ENCODE results near the gene BRWD1. TPM values are rescaled to one million over a fixed set of nuclear protein-coding genes. Genes with fewer than 3 reads are reported as not detected.
"Not testable (repeated sequence)": the region's sequence is repeated elsewhere in the genome, so short reads cannot be mapped to it uniquely, and the experiment has no call there.

Gene BRWD1
- total RNA-seq, 1 donor, result 54.0 TPM

DNA sequence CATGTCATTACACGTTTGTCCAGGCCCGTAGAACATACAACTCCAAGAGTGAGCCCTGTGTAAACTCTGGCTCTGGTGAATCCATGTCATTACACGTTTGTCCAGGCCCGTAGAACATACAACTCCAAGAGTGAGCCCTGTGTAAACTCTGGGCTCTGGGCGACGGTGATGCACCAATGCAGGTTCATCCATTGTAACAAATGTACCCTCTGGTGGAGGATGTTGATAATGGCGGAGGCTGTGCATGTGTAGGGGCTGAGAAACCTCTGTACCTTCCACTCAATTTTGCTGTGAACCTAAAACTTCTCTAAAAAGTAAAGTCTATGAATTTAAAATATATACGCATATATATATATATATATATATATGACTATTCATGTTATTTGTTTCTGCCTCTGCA, 177.3 kb downstream of the BRWD1 start:
- DNase-seq (ENCODE audit: low read depth), result peak; percentile 40
- TF ChIP-seq, protein P1, sequence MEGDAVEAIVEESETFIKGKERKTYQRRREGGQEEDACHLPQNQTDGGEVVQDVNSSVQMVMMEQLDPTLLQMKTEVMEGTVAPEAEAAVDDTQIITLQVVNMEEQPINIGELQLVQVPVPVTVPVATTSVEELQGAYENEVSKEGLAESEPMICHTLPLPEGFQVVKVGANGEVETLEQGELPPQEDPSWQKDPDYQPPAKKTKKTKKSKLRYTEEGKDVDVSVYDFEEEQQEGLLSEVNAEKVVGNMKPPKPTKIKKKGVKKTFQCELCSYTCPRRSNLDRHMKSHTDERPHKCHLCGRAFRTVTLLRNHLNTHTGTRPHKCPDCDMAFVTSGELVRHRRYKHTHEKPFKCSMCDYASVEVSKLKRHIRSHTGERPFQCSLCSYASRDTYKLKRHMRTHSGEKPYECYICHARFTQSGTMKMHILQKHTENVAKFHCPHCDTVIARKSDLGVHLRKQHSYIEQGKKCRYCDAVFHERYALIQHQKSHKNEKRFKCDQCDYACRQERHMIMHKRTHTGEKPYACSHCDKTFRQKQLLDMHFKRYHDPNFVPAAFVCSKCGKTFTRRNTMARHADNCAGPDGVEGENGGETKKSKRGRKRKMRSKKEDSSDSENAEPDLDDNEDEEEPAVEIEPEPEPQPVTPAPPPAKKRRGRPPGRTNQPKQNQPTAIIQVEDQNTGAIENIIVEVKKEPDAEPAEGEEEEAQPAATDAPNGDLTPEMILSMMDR (IDR thresholded peaks at IDR 0.05; ENCODE audit: insufficient read depth, low read length), result peak; percentile 41
- H3K4me3 ChIP-seq (ENCODE audit: low read depth, low read length), result not testable (repeated sequence)

DNA sequence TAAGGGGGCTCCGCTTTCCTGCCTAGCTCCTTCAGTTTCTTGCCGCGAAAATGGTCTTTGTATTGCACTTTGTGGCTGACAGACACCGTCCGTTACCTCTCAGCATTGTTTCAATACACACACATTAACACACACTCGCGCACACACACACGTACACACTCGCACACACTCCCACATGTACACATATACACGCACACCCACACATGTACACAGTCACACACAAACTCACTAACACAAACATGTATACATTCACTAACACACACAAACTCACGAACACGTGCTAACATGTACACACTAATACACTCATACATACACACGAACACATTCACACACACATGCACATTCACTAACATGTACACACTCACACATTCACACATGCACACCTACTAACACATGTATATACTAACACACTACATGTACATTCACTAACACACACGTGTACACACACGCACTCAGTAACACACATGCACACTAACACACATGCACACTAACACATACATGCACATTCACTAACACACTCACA, 179.1 kb downstream of the BRWD1 start:
- H3K4me3 ChIP-seq (ENCODE audit: low read depth, low read length), result no peak overlapping the region
- TF ChIP-seq, protein P1 (IDR thresholded peaks at IDR 0.05; ENCODE audit: insufficient read depth, low read length), result no peak
- DNase-seq (ENCODE audit: low read depth), result no peak

Small RNA genes within 50 kb of the gene (small RNA-seq; reads per million reads assigned to genes)
- gene RF00019, result not detected

Other genes with a start within 250 kb of the BRWD1 start
- 13.3 and 91.1 TPM in 2 replicates for gene PSMG1, start 130.2 kb downstream of the BRWD1 start, total RNA-seq (ENCODE audit: low replicate concordance)
- gene HMGN1, start 35.5 kb upstream of the BRWD1 start, total RNA-seq (ENCODE audit: low replicate concordance), result 155 and 165 TPM in 2 replicates
- gene LCA5L, start 132.1 kb upstream of the BRWD1 start, total RNA-seq (ENCODE audit: low replicate concordance), result 0.65 and 3.1 TPM in 2 replicates
- 6.2 and 11.0 TPM in 2 replicates for gene SH3BGR, start 138.3 kb upstream of the BRWD1 start, total RNA-seq (ENCODE audit: low replicate concordance)

Measured in fibroblast of the aortic adventitia (primary cell).